ENCODE measurements around the gene BPHL. TPM values are rescaled to one million over a fixed set of nuclear protein-coding genes. Genes with fewer than 3 reads are reported as not detected.
"Not testable (repeated sequence)": the region's sequence is repeated elsewhere in the genome, so short reads cannot be mapped to it uniquely, and the experiment has no call there.

BPHL gene
- total RNA-seq, 1 donor from 2014 or later, result 27.7 TPM

- no peak overlapping the region for H3K4me3 Mint-ChIP-seq (ENCODE audit: unreplicated experiment)
- H3K36me3 Mint-ChIP-seq (ENCODE audit: unreplicated experiment), result no peaks in the 10 kb centered on the region
- no peak for DNase-seq (ENCODE audit: extremely low spot score, unreplicated experiment)
- TF ChIP-seq CTCF (IDR thresholded peaks at IDR 0.05), result no peak
- H3K9me3 Mint-ChIP-seq (ENCODE audit: unreplicated experiment), result no peaks in the 10 kb centered on the region
- no peak overlapping the region for H3K27ac Mint-ChIP-seq (ENCODE audit: unreplicated experiment)
- no peaks in the 10 kb centered on the region for H3K4me1 Mint-ChIP-seq (ENCODE audit: unreplicated experiment)
- H3K27me3 Mint-ChIP-seq (ENCODE audit: unreplicated experiment), result no peaks in the 10 kb centered on the region
Observed at GRCh38 chr6:3186974-3187382, 68.5 kb downstream of the BPHL start.

DNA sequence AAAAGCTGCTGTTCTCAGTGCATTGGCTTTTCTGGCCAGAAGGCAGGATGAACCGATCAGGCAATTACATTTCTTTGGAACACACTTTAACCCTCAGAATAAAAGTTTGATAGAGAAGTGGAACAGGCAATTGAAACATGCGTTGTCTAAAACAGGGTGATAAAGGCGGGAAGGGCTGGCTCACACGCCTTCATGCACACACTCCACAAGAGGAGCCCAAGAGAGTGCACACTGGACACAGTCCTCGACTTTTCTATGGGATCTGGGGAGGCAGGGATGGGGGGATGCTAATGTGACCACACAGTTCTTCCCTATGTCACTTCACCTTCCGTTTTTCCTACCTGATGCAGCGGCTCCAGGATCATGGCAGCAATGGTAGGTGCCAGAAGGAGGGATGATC, 69.8 kb downstream of the BPHL start:
- Mint-ChIP-seq H3K27ac (ENCODE audit: unreplicated experiment) (no peak overlapping the region), H3K4me3 (ENCODE audit: unreplicated experiment) (no peak overlapping the region), H3K4me1 (ENCODE audit: unreplicated experiment) (no peaks in the 10 kb centered on the region), H3K36me3 (ENCODE audit: unreplicated experiment) (no peaks in the 10 kb centered on the region), H3K27me3 (ENCODE audit: unreplicated experiment) (no peaks in the 10 kb centered on the region), H3K9me3 (ENCODE audit: unreplicated experiment) (no peaks in the 10 kb centered on the region)
- TF ChIP-seq CTCF (IDR thresholded peaks at IDR 0.05), result no peak
- DNase-seq (ENCODE audit: extremely low spot score, unreplicated experiment), result no peak

DNA sequence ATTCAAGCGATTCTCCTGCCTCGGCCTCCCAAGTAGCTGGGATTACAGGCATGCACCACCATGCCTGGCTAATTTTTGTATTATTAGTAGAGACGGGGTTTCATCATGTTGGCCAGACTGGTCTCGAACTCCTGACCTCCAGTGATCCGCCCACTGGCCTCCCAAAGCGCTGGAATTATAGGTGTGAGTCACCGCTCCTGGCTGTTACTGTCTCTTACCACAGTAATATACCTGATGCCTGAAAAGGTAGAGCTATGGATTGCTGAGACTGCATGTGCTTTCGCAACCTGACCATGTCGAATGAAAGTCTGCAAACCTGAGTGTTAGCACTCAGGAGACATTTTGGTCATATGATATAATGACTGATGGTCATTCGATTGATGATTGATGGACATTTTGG, 70.7 kb downstream of the BPHL start:
- H3K36me3 Mint-ChIP-seq (ENCODE audit: unreplicated experiment); H3K4me1 Mint-ChIP-seq (ENCODE audit: unreplicated experiment); H3K27ac Mint-ChIP-seq (ENCODE audit: unreplicated experiment); H3K27me3 Mint-ChIP-seq (ENCODE audit: unreplicated experiment); H3K9me3 Mint-ChIP-seq (ENCODE audit: unreplicated experiment); DNase-seq (ENCODE audit: extremely low spot score, unreplicated experiment); H3K4me3 Mint-ChIP-seq (ENCODE audit: unreplicated experiment): not testable (repeated sequence)

- no peak for TF ChIP-seq CTCF (IDR thresholded peaks at IDR 0.05)
- Mint-ChIP-seq H3K9me3 (ENCODE audit: unreplicated experiment) (no peaks in the 10 kb centered on the region), H3K27ac (ENCODE audit: unreplicated experiment) (no peak overlapping the region), H3K4me3 (ENCODE audit: unreplicated experiment) (no peak overlapping the region), H3K36me3 (ENCODE audit: unreplicated experiment) (no peaks in the 10 kb centered on the region), H3K4me1 (ENCODE audit: unreplicated experiment) (no peaks in the 10 kb centered on the region), H3K27me3 (ENCODE audit: unreplicated experiment) (no peaks in the 10 kb centered on the region)
- DNase-seq (ENCODE audit: extremely low spot score, unreplicated experiment), result no peak
Observed at GRCh38 chr6:3190056-3190455, 71.5 kb downstream of the BPHL start.

- no peak overlapping the region for H3K4me3 Mint-ChIP-seq (ENCODE audit: unreplicated experiment)
- no peaks in the 10 kb centered on the region for H3K4me1 Mint-ChIP-seq (ENCODE audit: unreplicated experiment)
- H3K27ac Mint-ChIP-seq (ENCODE audit: unreplicated experiment), result no peak overlapping the region
- H3K9me3 Mint-ChIP-seq (ENCODE audit: unreplicated experiment), result no peaks in the 10 kb centered on the region
- DNase-seq (ENCODE audit: extremely low spot score, unreplicated experiment), result no peak
- H3K27me3 Mint-ChIP-seq (ENCODE audit: unreplicated experiment), result no peaks in the 10 kb centered on the region
- no peaks in the 10 kb centered on the region for H3K36me3 Mint-ChIP-seq (ENCODE audit: unreplicated experiment)
- TF ChIP-seq CTCF (IDR thresholded peaks at IDR 0.05), result no peak
Observed at GRCh38 chr6:3190779-3191178, 72.3 kb downstream of the BPHL start.
